HEK293T (cell line): ENCODE data around the gene POGZ.

Experiments used
- CTCF ChIA-PET: fragments of 350-600 bp; formaldehyde crosslinking; extraction: SDS; loops from one replicate; lab custom pipeline; 2021; ENCODE audit warnings: antibody characterized with exemption, inconsistent platforms; lab: Yijun Ruan, JAX
- POLR2A ChIA-PET: fragments of 350-600 bp; formaldehyde crosslinking; extraction: SDS; loops from one replicate; lab custom pipeline; 2020; ENCODE audit warnings: antibody characterized with exemption, inconsistent platforms; lab: Yijun Ruan, JAX
- DNase-seq: peaks from one replicate; pipeline ENCODE4 v3.0.0; 2012; ENCODE audit warnings: mixed read lengths; ENCODE audit errors: extremely low spot score
- ARNT ChIP-seq: fragments of 450-650 bp; IDR thresholded peaks from 2 replicates; pipeline ENCODE4 v1.6.1; 2017; ENCODE audit warnings: mild to moderate bottlenecking
- BHLHE40 ChIP-seq: fragments of 450-650 bp; IDR thresholded peaks from 2 replicates; pipeline ENCODE4 v1.6.1; 2016; ENCODE audit warnings: mild to moderate bottlenecking, moderate library complexity, borderline replicate concordance
- CTBP1 ChIP-seq: fragments of 450-650 bp; IDR thresholded peaks from 2 replicates; pipeline ENCODE4 v1.6.1; 2016; ENCODE audit warnings: borderline replicate concordance
- ELF4 ChIP-seq: fragments of 450-650 bp; IDR thresholded peaks from 2 replicates; pipeline ENCODE4 v1.6.1; 2017; ENCODE audit warnings: antibody characterized with exemption
- FOXA1 ChIP-seq: fragments of 450-650 bp; IDR thresholded peaks from 2 replicates; pipeline ENCODE4 v1.6.1; 2016; ENCODE audit warnings: mild to moderate bottlenecking
- FOXK2 ChIP-seq: fragments of 450-650 bp; IDR thresholded peaks from 2 replicates; pipeline ENCODE4 v1.6.1; 2016; ENCODE audit warnings: mild to moderate bottlenecking
- FOXM1 ChIP-seq: fragments of 450-650 bp; IDR thresholded peaks from 2 replicates; pipeline ENCODE4 v1.6.1; 2017; ENCODE audit warnings: mild to moderate bottlenecking, borderline replicate concordance
- HDGF ChIP-seq: fragments of 450-650 bp; IDR thresholded peaks from 2 replicates; pipeline ENCODE4 v1.6.1; 2017; ENCODE audit warnings: antibody characterized with exemption, borderline replicate concordance
- L3MBTL2 ChIP-seq: fragments of 450-650 bp; conservative IDR thresholded peaks from 2 replicates; pipeline ENCODE4 v1.6.1; 2016; ENCODE audit warnings: mild to moderate bottlenecking
- LEF1 ChIP-seq: fragments of 450-650 bp; IDR thresholded peaks from 2 replicates; pipeline ENCODE4 v1.6.1; 2017; ENCODE audit warnings: mild to moderate bottlenecking, borderline replicate concordance
- NFRKB ChIP-seq: fragments of 450-650 bp; IDR thresholded peaks from 2 replicates; pipeline ENCODE4 v1.6.1; 2016; ENCODE audit warnings: mild to moderate bottlenecking, moderate library complexity
- PKNOX1 ChIP-seq: fragments of 450-650 bp; IDR thresholded peaks from 2 replicates; pipeline ENCODE4 v1.6.1; 2016
- SP1 ChIP-seq: fragments of 450-650 bp; IDR thresholded peaks from 2 replicates; pipeline ENCODE4 v1.6.1; 2017
- SUZ12 ChIP-seq: fragments of 450-650 bp; IDR thresholded peaks from 2 replicates; pipeline ENCODE4 v1.6.1; 2016; ENCODE audit warnings: mild to moderate bottlenecking
- TARDBP ChIP-seq: fragments of 450-650 bp; IDR thresholded peaks from 2 replicates; pipeline ENCODE4 v1.6.1; 2016
- ZNF384 ChIP-seq: fragments of 450-650 bp; IDR thresholded peaks from 2 replicates; pipeline ENCODE4 v1.6.1; 2016

Gene POGZ

GRCh38 chr1:151384584-151384983, 74.7 kb downstream of the POGZ start:
- DNase-seq, result no peak
- CTCF ChIA-PET, result interaction anchor here (1.4 kb wide), 1 partner anchor 44 kb away, joined by 4 read pairs; no protein-coding TSS in a partner anchor
- TF ChIP-seq PKNOX1 (0 out of 2 replicates have a peak, but pooled peaks have one; percentile 12), FOXA1 (no peak)
- POLR2A ChIA-PET, result interaction anchor here (0.6 to 1.6 kb wide), 4 partner anchors 12 to 426 kb away, joined by 3 to 5 read pairs (median 3); partner anchors contain the start of genes PSMB4 and SELENBP1

GRCh38 chr1:151377150-151377884, 82.0 kb downstream of the POGZ start:
- CTCF ChIA-PET, result no interaction called here
- DNase-seq, result no peak
- TF ChIP-seq LEF1 (no peak), BHLHE40 (no peak), ZNF384 (peak; percentile 58), PKNOX1 (no peak)
- POLR2A ChIA-PET, result no interaction called here

GRCh38 chr1:151373196-151373595, 86.1 kb downstream of the POGZ start:
- POLR2A ChIA-PET, result interaction anchor here (0.7 to 2.3 kb wide), 6 partner anchors 9 to 92 kb away, joined by 3 to 16 read pairs (median 7); partner anchors contain the start of genes PSMB4, RFX5 and ZNF687
- no peak for DNase-seq
- TF ChIP-seq L3MBTL2 (no peak), HDGF (no peak), SP1 (no peak), ELF4 (no peak), FOXK2 (no peak), CTBP1 (no peak), ARNT (no peak), FOXA1 (no peak), FOXM1 (no peak), LEF1 (no peak), ZNF384 (no peak), PKNOX1 (no peak), SUZ12 (no peak), NFRKB (no peak), BHLHE40 (no peak), TARDBP (no peak)
- CTCF ChIA-PET, result no interaction called here

GRCh38 chr1:151372058-151372934, 87.0 kb downstream of the POGZ start, which contains the start of gene SELENBP1:
SELENBP1 (minus strand) TSS chr1:151372705; CDS start chr1:151372641, 64 bp downstream.
- DNase-seq, result peak; percentile 70
- ChIA-PET POLR2A (interaction anchor here (0.9 to 2.3 kb wide), 7 partner anchors 10 to 139 kb away, joined by 3 to 16 read pairs (median 5); partner anchors contain the start of genes CGN, PSMB4, RFX5 and ZNF687), CTCF (interaction anchor here (0.5 to 1.2 kb wide), 4 partner anchors 10 to 264 kb away, joined by 3 to 11 read pairs (median 5); no protein-coding TSS in a partner anchor)
- TF ChIP-seq ELF4 (no peak; the same call in 1 of the 2 replicates), LEF1 (no peak)

DNA sequence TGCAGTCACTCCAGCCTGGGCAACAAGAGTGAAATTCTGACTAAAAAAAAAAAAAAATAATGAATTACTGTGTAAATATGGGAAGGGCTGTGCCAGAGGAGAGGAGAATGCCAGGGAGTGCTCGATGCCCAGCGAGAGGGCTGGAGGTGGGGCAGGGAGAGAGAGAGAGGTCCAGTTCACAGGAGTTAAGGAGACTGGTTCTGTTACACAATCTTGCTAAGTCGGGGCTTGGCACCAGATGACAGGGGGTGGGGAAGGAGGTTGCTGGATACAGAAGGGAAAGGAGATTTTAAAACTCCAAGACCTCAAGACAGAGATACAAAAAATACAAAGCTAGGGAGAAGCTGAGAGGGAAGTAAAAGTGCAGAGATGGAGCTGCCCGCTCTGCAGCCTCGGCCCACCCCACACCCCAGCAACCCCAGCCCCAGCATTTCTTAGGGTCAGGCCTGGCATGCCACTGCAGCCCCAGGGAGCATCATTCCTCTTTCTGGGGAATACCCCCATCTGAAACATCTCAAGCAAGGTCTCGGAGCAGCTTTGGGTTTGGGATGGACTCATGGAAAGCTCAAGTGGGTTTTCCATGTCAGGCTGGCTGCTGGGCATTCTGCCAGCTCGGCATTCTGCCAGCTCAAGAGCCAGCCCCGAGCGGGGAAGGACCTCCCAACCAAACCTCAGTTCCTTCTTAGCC, 87.8 kb downstream of the POGZ start:
- DNase-seq, result peak; percentile 44
- TF ChIP-seq TARDBP, result no peak
- no peak for TF ChIP-seq PKNOX1
- no peak for TF ChIP-seq SP1
- no peak for TF ChIP-seq BHLHE40
- ChIA-PET CTCF (interaction anchor here (0.6 to 1.2 kb wide), 3 partner anchors 11 to 264 kb away, joined by 3 to 5 read pairs (median 4); no protein-coding TSS in a partner anchor), POLR2A (interaction anchor here (0.9 to 2.3 kb wide), 6 partner anchors 11 to 140 kb away, joined by 3 to 16 read pairs (median 7); partner anchors contain the start of genes CGN, PSMB4, RFX5 and ZNF687)
